GM19452 (cell line): Measurements from ENCODE around the gene DUOXA1.

ENCODE experiments used
- ATAC-seq: cut with Tn5 transposase; IDR thresholded peaks from one replicate; pipeline ENCODE4 v1.9.1; 2021; ENCODE audit not compliant: unreplicated experiment

DUOXA1 gene

DNA sequence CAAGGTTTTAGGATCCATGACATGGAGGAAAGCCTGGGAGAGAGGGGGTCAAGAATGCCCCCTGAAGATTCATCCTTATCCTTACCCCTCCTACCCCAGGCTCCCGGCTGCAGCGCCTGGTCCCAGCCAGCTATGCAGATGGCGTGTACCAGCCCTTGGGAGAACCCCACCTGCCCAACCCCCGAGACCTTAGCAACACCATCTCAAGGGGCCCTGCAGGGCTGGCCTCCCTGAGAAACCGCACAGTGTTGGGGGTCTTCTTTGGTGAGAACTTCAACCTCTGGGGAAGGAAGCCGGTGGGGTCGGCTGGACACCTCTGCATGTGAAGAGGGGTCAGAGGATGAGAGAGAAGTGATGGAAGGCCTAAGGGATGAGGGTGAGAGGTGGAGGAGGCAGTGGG lies 4.4 kb upstream of the DUOXA1 start:
- no peak for ATAC-seq

DNA sequence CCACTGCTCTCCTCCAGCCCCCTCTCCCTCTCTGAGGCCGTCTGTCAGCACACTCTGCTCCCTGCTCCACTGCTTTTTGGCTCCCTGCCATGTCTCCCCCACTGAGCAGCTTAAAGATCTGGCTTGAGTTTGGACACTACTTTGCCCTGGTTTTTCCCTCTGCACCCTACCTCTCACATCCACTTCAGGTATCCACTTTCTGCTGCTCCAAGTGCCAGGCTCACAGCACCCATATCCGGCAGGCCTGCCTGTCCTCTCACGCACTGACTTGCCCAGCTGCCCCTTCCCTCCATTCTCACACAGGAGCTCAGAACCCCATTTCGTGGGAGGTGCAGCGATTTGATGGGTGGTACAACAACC lies 3.9 kb upstream of the DUOXA1 start:
- no peak for ATAC-seq

DNA sequence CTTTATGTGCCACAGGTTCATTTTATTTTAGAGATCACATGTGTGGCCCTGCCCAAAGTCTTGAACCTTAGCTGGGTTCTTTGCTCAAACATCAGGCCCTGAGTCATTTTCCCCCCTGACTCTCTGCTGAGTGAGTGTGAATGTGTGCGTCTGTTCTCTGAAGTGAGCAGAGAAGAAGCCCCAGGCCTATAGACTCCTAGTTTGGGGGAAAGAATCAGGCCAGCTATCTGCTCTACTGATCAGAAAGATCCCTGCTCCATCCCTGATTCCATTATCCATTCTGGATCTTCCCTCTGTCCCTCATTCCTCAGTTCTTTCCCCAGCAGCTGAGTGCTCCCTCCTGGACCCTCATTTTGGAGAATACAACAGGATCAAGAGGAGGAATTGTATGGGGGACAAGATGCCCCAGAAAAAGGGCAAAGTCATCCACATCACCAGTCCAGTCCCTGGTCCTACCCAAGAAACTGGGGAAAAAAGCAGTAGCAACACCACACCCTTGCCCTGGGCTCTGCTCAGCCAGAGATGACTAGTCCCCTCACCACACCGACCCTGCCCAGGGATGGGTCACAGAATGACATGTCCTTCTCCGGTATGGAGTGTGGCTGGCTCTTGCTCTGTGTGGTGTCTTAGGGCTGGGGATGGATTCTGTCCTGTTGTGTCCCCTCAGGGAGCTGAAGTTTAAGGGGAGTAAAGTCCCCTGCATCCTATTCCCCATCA lies 3.3 kb upstream of the DUOXA1 start:
- no peak for ATAC-seq

DNA sequence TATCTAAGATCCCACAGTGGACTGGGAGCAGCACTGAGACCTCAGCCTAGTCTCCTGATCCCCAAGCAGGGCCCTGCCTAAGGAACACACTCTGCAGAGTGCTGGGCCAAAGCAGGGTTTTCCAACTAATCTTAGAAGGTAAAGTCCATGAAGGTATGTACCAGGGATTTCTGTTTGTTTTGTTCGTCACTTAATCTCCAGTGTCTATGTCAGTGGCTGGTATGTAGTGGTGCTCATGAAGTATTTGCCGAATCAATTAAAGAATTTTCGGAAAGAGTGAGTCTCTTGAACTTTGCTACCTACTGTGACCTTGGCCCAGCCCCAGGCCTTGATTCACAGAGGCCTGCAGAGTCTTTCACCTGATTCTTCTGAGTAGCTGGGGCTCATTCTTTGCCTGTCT lies 1.8 kb upstream of the DUOXA1 start:
- no peak for ATAC-seq

DNA sequence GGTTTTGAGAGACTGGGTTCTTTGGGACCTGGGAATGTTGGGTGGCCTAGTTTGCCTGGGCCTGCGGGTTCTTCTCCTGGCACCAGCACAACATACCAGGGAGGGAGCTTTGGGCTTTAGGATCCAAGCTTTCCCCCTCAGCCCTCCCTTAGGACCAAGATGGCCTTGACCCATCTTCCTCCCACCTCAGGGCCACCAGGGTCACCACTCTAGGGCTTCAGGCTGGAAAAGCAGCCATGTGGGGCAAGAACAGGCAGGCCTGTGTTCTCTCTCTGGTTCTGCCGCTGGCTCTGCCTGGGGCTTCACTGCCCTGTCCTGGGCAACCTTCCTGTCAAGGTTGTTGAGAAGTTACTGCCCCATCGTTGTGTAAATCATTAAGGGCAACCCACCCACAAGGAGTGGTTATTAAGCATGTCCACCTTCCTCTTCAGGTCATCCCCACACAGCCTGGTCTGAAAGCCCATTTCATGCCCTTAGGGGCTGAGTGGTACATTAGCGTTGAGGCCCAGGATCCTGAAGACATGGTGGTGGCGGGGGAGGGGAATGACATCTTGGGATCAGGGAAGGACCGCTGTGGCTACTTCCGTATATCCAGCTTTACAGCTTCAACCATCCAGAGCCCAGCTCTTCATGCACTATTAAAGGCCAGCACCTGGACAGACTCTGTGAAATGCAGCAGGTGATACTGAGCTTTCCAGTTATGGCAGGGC lies 767 bp upstream of the DUOXA1 start:
- no peak for ATAC-seq

DNA sequence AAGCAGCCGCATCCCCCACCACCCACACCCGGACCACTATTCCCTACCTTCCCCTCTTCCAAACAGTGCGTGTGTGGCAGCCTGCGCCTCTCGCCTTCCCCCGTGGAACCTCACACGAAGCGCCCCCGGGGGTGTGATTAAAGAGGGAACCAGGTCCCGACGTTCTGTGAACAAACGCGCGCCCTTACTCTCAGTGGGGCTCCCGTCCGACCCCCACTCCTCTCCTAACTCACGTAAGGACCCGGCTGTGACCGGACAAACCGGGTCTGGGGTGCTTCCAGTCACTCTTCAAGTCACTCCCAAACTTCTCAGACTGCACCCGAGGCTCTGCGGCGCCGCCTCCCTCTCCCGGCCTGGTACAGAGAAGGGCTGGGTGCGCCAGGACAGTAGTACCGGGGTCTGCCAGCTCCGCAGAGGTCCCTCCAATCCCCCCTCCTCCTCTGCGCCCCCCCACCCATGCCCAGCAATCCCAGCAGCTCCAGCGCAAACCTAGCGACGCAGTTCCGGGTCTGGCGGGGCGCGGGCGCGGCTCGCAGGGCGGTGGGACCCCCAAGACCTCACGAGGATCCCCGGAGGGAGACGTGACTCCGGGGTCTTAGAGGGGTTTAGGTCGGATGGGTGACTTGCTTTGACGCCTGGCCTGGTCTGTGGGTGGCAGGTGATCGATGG lies 574 bp downstream of the DUOXA1 start:
- ATAC-seq = no peak

DNA sequence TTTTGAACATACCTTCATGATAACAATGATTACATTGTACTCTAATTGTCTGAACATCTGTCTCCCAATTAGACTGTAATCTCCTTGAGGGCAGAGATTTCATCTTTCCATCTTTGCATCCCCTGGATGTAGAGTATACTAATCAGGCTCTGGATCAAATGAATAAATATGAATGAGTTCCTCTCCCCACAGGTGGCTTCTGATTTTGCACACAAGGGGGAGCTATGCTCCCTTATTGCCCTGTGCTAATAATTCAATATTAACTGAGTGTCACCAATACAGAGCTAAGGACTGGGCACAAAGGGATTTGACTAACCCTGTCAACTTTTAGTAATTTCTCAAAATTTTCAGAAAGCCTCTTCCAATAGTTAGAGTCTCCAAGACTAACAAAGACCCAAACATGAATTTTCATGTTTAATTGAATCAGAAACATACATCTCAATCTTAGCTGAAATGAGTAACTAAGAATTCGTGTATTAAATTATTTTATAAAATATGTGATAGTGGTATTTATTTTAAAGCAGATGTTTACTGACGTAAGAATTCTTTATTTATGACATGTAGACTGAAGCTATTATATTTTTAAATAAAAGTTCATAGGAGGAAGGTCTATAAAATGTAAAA lies 3.0 kb downstream of the DUOXA1 start:
- ATAC-seq = no peak

DNA sequence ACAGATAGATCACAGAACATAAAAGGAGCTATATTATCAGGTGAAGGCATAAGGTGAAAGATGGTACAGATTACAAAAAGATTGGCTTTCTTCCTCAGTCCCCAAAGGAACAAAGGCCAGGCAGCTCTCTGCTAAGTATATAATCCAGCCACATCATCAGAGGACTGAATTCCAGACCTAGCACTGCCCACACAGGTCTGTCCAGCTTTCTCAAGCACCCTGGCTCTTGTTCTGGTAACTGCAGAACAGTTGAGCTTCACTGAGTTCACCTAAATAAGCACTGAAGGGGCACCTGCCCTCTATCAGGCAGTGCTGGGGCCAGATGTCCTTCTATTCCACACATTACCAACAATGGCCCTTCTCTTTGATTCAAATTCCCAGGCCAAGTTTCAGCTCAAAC lies 6.3 kb downstream of the DUOXA1 start:
- ATAC-seq = no peak

DNA sequence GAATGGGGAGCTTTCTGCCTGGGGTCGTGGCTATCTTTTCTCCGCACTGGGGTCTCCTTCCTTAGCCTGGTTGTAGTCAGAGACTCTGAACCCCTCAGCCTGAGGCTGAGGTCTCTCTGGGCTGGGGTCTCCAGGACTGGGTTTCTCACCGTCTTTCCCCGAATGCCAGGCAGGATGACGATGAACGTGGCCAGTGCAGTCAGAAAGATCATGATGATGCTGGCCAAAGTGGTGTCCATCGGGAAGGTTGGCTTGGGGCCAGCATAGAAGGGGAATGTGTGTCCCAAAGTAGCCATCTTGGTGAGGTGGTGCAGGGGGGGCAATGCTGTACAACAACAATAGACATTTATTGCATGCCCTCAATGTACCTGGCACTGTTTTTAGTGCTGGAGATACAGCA lies 7.0 kb downstream of the DUOXA1 start:
- no peak for ATAC-seq

DNA sequence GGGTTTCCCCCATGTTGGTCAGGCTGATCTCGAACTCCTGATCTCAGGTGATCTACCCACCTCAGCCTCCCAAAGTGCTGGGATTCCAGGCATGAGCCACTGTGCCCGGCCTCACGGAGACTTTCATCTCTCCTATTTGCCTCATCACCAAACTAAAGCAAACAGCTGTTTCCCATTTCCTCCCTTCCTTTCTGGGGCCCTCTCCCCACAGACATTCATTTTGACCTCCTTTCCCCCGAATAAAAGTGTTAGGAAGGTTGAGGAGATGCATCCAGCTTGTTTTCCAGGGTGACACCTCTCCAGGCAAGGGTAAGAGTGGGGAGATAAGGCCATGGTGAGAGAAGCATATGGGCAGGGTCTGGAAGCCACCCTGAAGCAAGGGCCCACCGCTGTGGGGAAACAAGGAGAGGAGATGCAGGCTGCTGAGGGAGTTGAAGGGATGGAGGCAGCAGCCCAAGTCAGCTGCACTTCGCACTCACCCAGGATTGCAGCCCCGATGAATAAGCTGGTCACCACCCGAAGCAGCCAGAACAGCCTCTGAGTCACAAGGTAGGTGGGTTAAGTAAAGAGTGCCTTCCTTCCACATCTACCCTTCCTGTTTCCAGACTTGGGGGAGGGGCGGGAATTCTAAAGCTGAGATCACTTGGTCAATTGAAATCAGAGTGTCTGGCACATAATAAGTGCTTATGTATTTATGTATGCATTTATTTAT lies 7.8 kb downstream of the DUOXA1 start:
- ATAC-seq = no peak

DNA sequence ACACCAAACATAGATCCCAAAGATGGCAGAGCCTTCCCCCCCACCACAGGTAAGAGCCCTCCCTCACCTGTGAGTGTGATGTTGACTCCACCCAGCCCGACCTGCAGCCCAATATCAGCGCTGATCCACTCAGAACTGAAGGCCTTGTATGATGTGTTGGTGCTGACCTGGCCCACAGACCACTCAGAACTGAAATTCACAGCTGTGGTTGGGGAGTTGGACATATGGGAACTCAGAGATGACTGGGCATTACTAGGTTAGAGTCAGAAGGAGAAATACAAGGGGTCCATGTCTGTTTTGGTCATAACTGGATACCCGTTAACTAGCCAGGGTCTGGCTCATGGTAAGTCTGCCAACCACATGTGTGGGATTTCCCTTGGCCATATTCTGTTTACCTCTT lies 8.7 kb downstream of the DUOXA1 start:
- no peak for ATAC-seq

DNA sequence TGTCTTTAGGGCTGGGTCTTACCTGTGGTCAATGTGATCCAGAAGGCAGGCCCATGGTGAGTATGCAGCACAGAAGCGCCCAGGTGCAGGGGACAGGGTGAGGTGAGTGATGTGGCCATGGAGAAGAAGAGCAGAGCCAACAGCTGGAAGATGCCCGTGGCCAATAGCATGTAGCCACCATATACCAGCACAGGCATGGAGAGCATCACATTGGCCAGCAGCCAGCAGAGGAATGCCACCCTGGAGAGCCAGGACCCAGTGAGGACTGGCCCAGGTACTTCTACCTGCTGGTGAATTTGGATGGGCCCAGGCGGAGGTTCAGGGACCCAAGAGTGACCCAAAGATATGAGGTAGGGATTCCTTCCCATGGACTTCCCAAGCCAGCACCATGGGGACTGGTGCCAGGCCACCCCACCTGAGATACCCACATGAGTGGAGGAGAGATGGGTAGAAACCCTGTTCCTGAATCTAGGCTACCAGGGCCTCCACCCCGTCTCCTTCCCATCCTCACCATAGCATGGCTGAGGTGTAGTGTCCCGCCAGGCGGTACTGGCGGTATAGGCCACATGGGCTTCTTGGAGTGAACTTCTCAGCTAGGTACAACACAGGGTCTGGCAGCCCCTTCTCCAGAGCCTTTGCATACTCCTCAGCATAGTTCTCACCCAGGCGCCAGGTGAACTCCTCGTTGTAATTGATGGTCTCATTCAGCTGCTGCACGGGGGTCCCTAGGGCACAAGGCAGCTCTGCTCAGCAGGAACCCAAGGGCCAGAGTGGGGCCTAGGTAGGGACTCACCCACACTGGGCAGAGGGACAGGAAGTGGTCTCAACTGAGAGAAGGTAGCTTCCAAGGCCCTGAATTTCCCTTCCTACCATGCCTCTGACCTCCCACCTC lies 9.4 kb downstream of the DUOXA1 start:
- ATAC-seq = no peak

DNA sequence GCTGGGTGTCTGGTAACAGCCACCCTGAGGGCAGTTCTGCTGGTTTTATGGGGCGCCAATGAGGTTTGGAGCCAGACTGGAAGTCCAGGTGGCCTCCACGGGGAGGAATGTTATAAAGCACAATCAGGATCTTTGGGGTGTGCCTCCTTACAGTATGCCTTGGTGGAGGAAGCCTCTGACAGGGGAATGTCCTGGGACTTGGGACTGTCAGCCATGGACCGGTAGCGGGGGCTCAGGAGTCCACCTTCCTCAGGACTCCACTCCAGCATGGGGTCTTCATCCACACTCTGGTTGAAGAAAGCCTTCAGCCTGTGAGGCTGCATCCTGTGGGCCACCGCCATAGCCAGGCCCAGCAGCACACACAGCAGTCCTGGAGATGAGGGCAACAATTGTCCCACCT lies 10.7 kb downstream of the DUOXA1 start:
- no peak for ATAC-seq

DNA sequence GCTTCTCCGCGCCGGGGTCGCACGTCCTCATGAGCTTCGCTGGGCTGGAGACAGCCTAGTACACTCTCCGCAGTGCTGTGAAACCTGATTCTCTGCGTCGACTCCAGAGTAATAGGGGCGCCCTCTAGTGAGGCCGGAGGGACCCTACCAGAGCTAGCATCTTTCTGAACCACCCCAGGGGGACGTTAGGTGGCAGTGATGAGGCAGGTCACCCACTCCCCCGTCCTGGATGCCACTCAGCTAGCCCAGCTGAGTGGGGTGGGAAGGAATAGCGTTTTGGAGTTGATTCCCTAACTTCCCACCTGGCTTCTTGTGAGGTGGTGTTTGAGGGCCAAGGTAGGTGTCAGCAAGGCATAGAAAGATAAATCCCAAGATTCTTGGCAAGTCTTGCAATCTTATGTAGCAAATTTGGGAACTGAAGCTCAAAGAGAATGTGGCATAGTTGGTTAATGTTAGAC lies 11.5 kb downstream of the DUOXA1 start:
- peak; percentile 82 for ATAC-seq

DNA sequence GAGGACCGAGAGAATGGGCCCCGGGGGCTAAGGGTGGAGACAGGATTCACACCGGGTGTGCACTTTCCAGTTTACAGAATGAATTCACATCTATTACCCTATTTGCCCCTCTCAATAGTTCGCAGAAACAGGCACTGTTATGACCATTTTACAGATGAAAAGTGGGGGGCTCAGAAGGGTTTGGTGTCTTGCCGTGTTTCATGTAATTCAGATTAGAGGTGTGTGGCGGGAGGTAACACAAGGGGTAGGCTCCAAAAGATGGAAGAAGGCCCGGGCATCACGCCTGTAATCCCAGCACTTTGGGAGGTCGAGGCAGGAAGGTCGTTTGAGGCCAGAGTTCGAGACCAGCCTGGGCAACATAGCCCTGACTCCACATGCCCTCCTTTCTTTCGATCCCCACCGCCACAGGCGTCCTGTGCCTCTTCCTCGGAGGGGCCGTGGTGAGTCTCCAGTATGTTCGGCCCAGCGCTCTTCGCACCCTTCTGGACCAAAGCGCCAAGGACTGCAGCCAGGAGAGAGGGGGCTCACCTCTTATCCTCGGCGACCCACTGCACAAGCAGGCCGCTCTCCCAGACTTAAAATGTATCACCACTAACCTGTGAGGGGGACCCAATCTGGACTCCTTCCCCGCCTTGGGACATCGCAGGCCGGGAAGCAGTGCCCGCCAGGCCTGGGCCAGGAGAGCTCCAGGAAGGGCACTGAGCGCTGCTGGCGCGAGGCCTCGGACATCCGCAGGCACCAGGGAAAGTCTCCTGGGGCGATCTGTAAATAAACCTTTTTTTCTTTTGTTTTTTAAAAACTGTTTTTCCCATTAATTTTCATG lies 12.2 kb downstream of the DUOXA1 start:
- no peak for ATAC-seq

DNA sequence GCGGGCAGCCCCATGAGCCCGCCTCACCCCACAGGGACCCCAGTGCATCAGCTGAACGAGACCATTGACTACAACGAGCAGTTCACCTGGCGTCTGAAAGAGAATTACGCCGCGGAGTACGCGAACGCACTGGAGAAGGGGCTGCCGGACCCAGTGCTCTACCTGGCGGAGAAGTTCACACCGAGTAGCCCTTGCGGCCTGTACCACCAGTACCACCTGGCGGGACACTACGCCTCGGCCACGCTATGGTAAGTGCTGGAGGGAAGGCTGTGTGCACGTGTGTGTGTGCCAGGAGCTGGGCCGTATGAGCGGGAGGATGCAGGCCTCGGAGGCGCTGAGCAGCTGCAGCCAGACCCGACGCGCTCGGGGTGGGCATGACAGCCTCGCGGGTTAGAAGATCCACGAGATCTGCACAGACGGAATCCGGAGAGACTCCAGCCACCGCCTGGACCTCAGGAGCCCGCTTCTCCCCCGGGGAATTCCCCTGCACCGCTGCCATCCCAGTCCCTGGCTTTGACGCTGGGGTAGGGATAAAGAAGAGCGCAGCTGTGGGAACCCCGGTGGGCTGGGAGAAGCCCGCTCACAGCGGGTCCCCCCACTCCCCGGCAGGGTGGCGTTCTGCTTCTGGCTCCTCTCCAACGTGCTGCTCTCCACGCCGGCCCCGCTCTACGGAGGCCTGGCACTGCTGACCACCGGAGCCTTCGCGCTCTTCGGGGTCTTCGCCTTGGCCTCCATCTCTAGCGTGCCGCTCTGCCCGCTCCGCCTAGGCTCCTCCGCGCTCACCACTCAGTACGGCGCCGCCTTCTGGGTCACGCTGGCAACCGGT lies 13.0 kb downstream of the DUOXA1 start:
- no peak for ATAC-seq

DNA sequence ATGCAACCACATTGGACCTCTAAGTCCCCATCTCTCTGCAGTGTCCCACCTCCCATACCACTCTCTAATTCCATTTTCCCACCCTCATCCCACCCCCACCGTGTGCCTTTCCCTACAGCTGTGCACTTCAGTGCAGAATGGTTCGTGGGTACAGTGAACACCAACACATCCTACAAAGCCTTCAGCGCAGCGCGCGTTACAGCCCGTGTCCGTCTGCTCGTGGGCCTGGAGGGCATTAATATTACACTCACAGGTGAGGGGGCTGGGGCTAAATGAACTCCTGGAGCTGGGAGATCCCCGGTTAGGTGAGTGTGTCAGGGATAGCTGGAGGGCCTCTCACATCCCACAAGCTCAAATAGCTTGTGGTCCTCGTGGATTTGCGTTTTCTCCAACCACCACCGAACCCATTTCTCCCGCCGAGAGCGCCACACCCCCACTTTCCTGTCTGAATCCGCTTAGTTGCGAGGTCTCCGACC lies 13.6 kb downstream of the DUOXA1 start:
- no peak for ATAC-seq

DNA sequence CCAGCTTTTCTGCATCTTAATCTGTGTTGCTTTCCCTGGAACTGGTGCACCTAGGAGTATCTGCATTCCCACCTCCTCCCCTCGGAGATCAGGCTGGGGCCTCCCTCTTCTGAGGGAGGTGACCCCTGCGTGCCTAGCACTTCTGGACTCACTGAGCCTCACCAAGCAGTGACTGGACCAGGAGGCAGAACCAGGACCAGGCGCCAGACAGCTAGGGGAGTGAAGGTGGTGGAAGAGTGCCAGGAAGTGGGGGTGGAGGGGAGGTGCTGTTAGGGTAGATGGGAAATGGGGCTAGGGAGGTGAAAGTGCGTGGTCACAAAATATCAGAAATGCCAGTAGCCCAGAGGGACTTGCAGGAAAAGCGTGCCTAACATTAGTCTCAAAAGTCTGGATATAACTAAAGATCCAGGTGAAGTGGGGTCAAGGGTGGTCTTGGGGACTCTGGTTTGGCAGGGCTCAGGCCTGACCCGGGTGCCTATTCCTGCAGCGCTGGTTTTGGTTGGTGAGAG lies 14.3 kb downstream of the DUOXA1 start:
- ATAC-seq = no peak
